ENCODE data around the gene CDCA4.
"Not testable (repeated sequence)": the region's sequence is repeated elsewhere in the genome, so short reads cannot be mapped to it uniquely, and the experiment has no call there.

The CDCA4 gene

GRCh38 chr14:105032451-105032901 lies 11.6 kb upstream of the CDCA4 start:
- FAIRE-seq = not testable (repeated sequence)

GRCh38 chr14:105030836-105031396 lies 10.0 kb upstream of the CDCA4 start:
- FAIRE-seq = no peak

DNA sequence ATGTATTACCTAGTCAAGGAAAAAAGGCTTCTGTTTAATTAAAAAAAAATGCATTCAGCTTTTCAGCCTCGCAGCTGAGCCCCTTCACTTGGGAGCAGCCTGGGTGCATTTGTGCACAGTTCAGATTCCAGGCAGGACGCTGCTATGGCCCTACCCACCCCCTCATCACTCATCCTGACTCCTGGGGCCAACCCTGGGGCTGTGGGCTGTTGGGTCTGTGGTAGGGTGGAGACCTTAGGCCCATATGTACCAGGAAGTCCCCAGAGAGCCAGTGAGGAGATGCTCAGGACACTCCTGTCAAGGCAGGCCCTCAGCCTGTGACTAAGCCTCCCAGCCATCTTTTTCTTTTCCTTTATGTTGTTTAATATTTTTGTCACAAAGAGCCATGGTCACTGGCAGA lies 9.3 kb upstream of the CDCA4 start:
- no peak for FAIRE-seq

GRCh38 chr14:105029402-105029801 lies 8.5 kb upstream of the CDCA4 start:
- no peak for FAIRE-seq

GRCh38 chr14:105028251-105028927 lies 7.5 kb upstream of the CDCA4 start:
- no peak for FAIRE-seq

DNA sequence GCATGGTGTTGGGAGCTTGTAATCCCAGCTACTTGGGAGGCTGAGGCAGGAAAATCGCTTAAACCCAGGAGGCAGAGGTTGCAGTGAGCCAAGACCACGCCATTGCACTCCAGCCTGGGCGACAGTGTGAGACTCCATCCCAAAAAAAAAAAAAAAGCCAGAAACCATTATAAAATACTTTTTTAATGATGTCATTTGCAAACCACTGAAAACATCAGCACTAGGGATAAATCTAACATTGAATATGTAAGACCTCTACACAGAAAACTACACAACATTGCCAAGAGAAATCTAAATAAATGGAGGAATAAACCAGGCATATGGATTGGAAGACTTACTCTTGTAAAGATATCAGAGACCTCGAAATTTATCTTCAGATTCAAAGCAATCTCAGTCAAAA lies 6.8 kb upstream of the CDCA4 start:
- FAIRE-seq = not testable (repeated sequence)

DNA sequence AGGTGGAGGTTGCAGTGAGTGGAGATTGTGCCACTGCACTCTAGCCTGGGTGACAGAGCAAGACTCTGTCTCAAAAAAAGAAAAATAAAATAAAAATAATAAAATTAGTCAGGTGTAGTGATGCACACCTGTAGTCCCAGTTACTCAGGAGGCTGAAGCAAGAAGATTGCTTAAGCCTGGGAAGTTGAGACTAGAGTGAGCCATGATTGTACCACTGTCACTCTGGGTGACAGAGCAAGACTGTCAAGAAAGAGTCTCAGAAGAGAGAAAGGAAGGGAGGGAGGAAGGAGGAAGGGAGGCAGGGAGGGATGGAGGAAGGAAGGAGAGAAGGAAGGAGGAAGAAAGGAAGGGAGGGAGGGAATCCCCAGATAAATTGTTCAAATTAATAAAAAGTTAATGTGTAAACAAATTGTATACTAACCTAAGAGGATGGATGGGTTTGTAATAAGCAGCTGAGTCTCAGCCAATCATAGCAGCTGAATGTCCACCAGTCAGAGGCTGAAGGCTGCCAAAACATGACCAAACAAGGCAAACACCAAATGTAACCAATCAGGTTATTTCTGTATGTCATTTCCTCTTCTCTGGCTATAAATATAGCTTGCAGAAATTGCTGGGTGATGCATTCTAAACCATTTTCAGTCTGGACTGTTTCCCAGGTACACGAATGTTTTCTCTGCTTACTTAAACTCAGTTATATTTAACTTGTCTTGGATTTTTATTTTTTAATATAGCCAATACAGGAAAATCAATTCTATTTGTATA lies 6.1 kb upstream of the CDCA4 start:
- no peak for FAIRE-seq

DNA sequence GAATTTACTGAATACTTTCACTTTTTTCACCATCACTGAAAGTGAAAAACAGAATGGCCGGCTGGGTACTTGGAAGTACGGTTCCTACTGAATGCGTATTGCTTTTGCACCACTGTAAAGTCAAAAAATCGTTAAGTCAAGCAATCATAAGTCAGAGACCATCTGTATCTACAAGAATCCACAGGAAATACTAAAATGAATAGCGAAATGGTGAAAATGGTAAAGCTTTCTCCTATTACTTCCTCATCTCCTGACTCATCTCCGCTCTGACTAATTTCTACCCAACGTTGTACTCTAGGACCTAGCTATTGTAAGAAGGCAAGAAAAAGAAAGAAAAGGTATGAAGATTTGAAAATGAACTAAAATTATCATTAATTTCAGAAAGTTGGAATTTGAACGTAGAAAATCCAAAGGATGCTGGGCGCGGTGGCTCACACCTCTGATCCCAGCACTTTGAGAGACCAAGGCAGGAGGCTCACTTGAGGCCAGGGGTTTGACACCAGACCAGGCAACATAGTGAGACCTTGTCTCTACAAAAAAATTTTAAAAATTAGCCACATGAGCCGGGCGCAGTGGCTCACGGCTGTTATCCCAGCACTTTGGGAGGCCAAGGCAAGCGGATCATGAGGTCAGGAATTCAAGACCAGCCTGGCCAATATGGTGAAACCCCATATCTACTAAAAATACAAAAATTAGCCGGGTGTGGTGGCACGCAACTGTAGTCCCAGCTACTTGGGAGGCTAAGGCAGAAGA lies 5.3 kb upstream of the CDCA4 start:
- FAIRE-seq = no peak

- no peak for FAIRE-seq
Measured at GRCh38 chr14:105025429-105025828, 4.5 kb upstream of the CDCA4 start.

DNA sequence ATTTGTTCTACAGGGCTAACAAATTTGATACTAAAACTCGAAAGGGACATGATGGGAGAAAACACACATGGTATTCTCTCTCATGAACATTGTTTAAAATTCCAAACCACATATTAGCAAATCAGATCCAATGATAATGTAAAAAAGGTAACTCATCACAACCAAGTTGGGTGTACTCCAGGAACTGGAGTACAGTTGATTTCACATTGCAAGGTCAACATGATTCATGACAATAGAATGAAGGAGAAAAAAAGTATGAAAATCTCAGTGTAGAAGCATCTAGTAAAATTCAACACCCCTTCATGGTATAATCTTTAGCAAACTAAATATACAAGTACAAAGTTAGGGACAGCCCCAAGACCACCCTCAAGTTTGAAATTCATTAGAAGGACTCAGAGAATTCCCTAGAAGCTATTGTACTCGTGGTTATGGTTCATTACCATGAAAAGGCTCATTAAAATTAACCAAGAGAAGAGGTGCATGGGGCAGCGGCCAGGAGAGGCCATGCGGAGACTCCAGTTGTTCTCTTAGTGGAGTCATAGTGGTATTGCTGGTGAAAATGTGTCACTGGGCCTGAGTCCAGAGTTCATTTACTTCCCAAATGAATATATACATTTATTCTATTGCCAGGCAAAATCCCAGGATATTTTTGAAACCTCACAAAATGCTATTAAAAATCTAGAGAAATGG lies 3.1 kb upstream of the CDCA4 start:
- no peak for FAIRE-seq

- FAIRE-seq = no peak
Measured at GRCh38 chr14:105023144-105023543, 2.3 kb upstream of the CDCA4 start.

DNA sequence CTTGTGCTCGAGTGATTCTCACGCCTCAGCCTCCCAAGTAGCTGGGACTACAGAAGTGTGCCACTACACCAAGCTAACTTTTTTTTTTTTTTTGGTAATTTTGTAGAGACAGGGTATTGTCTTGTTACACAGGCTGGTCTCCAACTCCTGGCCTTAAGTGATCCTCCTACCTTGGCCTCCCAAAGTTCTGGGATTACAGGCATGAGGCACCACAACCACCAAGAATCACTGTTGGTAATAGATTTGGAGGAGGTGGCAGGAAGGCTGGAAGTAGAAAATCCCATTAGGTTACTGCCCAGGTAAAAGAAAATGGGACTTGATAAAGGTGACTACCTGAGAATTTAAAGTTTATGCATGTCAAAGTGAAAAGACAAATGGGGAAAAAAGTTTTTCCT lies 1.4 kb upstream of the CDCA4 start:
- no peak for FAIRE-seq

GRCh38 chr14:105021656-105022275 lies 883 bp upstream of the CDCA4 start:
- FAIRE-seq = no peak

DNA sequence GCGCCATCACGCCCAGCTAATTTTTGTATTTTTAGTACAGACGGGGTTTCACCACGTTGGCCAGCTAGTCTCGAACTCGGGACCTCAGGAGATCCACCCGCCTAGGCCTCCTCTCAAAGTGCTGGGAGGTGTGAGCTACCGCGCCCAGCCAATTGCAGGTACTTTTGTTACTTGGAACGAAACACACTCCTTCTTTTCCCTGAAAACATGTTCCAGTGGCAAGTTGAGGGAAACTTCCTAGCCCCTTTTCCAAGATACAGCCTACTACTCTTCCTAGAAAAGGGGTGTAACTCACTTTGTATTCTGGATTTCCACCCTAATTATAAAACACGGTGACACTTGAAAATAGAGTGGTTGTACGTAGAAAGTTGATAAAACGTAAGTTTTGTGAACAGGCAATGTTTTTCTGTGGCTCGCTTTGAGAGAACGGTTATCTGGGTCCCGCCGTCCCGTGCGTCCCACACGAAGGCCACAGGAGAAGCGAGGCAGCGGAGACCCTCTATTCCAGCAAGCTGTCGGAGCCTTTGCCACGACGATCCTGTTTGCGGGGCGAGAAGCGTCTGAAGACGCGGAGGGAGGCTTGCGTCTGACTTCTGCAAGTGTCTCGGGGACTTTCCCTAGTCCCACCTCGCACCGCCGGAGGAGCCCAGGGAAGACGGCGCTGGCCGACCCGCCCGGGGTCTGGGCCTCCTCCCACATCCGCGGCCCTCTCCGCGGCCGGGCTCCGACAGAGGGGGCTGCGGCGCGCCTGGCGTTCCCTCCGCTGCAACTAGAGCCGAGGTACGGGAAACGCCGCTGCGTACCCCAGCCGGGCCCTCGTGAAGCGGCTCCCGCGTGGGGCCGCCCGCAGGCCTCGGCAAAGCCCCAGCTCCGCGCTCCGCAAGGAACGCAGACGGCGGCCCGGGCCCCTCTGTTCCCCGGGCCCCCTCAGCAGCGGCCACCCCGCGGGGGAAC lies 745 bp downstream of the CDCA4 start:
- no peak for FAIRE-seq

GRCh38 chr14:105018414-105018813 lies 2.5 kb downstream of the CDCA4 start:
- FAIRE-seq = no peak

DNA sequence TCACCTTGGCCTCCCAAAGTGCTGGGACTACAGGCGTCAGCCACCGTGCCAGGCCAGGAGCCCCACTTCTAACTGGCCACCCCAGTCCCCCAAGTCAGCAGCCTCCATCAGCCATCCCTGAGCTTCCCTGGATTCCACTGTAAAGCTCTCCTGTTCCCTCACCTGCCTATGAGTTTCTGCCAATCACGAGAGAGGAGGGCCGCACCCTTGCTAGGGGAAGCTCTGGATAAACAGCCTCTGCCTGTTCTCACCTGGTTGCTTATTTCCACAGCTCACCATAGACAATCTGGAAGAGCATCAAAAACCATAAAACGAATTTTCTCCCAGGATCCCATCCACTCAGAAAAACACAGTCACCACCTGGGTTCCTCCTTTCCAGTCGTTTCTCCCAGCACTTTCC lies 5.0 kb downstream of the CDCA4 start:
- FAIRE-seq = no peak

DNA sequence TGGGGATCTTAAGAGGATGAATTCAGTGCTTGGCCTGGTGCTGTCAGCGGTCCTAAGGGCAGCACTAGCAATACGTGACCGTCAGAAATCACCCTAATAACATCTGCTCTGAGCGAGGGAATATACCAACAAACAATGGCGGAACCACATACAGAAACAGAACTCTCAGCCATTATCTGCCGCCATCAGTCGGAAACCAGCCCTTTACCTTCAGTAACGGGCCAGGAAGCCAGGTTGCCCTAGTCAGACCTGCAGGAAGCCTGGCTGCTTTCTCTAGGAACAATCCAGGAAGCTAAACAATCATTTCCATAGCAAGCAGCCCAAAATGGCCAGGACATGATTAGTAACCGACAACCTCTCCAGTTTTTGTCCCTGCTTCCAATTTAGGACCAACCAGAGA lies 5.6 kb downstream of the CDCA4 start:
- FAIRE-seq = no peak

DNA sequence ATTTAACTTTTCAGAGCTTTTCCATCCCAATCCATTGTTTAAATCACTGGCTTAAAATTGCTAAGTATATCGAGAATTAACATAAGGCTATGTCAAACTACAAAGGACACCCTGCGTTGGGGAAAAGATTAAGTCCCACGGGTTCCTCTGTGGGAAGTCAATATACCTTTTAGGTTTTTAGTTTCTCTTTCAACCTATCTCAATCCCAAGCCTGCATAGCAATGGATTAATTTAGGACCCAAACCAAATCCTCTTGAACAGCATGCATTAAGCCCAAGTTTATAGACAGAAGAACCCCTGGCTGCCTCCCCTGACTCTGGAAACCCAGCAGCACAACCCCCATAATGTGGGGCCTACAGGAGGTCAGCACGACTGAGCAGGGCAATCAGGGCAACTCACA lies 6.3 kb downstream of the CDCA4 start:
- no peak for FAIRE-seq

- FAIRE-seq = no peak
Measured at GRCh38 chr14:105014032-105014431, 6.9 kb downstream of the CDCA4 start.

DNA sequence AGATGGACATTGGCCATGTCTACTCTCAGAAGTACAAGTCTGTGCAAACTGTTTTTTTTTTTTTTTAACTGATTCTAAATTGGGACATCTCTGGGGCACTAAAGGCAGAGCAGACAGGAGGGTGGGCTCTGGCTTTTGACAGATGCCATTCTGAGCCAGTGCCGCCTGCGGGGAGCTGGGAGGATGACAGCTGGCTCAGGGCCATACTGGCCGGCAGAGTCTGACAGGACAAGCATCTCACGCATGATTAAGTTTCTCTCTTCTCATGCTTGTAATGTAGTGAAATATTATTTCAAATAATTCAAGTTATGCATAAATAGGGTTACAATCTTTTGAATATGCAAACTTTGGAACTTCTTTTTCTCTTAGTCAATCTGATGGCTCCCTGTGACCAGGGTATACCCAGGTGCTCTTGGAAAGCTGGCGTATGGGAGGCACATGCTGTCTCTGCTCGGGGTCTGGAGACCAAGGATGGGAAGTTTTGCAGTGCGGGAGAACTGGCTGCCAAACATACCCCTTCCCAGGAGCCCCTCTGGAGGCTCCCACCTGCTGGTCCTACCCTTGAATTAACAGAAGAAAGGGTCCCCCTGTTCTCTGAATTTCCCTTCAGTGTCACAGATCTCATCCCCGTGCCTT lies 7.6 kb downstream of the CDCA4 start:
- FAIRE-seq = no peak
